ENCODE measurements around the gene NR1H3.
"Not testable (repeated sequence)": the region's sequence is repeated elsewhere in the genome, so short reads cannot be mapped to it uniquely, and the experiment has no call there.

Gene NR1H3

DNA sequence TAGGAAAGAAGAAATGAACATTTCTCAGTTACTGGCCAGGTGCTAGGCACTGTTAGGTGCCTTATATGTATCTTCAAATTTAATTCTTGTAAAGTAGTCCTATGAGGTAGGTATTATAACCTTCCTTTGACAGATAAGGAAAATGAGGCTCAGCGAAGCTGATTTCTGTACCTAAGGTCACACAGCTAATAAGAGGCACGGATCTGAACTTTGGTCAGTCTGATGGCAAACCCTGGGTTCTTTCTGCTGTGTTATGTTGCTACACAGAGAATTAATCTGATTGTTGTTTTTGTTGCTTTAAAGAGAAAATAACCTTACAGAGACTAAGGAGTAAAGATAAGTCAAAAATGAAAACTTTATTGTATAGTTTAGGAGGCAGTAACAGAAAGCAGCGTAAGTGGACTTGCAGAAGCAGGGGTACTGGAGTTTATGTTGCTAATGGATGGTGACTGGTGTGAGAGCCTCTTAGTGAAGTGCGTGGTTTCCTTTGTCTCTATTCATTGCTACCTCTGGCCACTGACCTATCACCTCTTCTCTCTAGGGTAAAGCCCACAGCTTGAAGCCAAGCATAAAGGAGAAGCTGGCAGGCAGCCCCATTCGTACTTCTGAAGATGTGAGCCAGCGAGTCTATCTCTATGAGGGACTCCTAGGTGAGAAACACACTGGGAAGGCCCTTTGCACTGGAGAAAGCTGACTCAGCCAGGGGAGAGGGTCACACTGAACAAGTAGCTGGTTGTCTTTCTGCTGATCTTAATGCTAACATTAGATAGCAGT lies 50.4 kb downstream of the NR1H3 start:
- no peak for DNase-seq

GRCh38 chr11:47314992-47315391 lies 57.2 kb downstream of the NR1H3 start:
- DNase-seq: no peak

DNA sequence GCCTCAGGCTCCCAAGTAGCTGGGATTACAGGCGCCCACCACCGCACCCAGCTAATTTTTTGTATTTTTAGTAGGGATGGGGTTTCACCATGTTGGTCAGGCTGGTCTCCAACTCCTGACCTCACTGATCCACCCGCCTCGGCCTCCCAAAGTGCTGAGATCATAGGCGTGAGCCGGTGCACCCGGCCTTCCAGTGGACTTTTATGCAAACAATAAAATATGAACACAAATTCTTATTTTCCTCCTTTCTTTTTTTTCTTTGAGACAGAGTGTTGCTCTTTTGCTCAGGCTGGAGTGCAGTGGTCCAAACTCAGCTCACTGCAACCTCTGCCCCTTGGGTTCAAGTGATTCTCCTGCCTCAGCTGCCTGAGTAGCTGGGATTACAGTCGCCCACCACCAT lies 58.7 kb downstream of the NR1H3 start:
- DNase-seq: not testable (repeated sequence)

DNA sequence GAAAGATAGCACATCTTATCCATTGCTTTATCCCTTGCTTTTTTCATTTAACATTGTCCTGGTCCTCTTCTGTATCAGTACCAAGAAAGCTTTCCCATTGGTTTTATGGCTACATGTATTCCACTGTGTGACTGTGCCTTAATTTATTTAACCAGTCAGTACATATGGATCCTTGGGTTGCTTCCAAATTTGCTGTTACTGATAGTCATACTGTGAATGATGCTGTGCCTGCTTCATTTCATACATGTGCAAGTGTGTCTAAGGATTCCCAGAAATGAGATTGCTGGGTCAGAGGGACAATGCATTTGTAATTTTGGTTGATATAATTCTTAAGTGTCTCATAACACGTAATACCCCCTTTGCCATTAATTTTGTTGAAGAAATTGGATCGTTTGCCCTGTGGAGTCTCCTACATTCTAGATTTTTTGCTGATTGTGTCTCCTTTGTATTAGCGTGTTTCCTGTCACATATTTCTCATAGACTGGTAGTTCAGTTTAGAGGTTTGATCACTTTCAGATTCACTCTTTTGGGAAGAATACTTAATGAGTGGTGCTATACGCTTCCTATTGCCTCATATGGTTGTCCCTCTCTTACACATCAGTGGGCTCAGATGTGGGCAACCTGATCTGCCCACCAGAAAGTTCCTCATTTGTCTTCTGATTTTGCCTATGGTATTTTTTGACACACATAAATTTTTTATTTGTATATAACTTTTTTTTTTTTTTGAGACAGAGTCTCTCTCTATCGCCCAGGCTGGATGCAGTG lies 59.5 kb downstream of the NR1H3 start:
- no peak for DNase-seq

DNA sequence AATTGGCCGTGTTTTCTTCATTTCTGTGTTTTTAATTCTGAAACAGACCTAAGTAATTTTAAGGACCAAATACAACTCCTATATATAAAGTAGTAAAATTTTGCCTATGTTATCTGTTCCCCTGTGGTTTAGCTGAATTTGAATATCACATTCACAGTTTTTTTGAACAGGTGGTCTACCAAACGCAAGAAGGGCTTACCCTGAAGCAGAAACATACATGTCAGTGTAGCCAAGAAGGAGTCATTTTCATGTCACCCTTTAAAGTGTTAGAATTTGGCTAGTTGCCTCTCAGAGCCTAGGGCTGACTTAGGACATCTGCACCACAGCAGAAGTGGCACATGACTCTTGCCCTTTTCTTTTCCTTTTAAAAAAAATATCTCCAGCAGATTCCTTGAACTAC lies 60.4 kb downstream of the NR1H3 start:
- no peak for DNase-seq
